NCI-H2227 (cell line): ENCODE results near the gene PPP1R12B.
A peak's percentile ranks its signal among the peaks of the same experiment; 100 is the strongest.
"Not testable (repeated sequence)": the region's sequence is repeated elsewhere in the genome, so short reads cannot be mapped to it uniquely, and the experiment has no call there.

Experiments
- DNase-seq: peaks from one replicate; lab custom pipeline; 2025; ENCODE audit not compliant: unreplicated experiment; lab: John Stamatoyannopoulos, UW

PPP1R12B gene

DNA sequence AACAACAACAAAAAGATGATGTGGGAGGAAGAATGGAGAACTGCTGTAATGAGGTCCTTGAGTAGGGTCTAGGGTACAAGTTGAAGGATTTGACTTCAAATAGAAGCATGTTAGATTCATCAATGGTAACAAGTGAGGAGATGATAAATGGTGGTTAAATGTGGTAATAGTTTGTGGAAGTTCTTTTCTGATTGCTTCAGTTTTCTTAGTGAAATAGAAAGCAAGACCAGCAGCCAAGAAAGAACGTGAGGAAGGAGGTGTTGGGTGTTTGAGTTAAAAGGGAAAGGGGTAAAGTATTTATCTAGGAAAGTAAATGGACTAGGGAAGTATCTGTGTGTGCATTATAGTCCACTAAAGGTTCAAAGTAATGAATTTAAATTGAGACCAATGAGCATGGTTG is 177.6 kb downstream of the PPP1R12B start:
- DNase-seq, result not testable (repeated sequence)

DNA sequence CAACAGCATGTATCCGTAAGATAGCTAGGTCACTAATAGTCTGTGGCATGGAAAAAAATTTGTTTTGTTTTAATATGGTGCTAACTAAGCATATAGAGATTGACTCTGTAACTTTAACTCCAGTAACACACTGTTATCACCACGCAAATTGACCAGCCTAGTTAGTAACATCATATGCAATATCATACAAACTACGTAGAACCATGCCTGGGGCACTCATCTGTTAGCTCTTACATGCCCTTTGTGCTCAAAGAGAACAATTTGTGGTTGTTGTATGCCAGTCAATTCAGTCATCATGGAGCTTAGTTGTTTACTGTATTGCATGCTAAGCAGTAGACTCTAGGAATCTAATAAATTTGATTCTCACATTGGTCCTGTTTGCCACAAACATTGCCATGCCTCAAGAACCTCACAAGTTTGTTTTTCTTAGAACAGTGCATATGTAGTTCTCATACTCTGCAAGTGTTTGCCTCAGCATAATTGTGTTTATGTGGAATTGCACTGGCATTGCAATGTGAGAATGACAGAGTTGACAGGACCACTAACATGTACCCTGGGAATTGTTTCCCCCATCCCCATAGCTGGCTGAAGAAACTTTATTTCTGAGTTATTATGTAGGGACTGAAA is 179.7 kb downstream of the PPP1R12B start:
- DNase-seq, result not testable (repeated sequence)

DNA sequence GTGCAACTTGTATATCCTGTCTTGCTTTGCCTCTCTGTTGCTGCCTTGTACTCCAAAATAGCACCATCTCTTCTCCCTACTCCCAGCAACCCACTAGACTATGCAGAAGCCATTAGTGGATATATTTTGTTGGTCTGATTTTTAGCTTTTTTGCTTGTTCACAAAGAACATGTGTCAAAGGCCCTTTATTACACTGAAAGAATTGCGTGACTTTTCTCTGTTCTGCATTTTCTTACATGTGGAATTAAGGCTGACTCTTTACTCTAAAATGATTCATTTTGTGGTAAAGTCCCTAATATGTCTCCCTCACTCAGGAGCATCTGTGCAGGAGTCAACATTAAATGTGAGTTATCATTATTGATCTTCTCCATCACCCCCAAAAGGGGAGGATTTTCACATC is 182.2 kb downstream of the PPP1R12B start:
- DNase-seq, result not testable (repeated sequence)

GRCh38 chr1:202531472-202531811 is 182.9 kb downstream of the PPP1R12B start:
- no peak for DNase-seq

- DNase-seq, result not testable (repeated sequence)
Measured at GRCh38 chr1:202531812-202532616, 183.5 kb downstream of the PPP1R12B start.

DNA sequence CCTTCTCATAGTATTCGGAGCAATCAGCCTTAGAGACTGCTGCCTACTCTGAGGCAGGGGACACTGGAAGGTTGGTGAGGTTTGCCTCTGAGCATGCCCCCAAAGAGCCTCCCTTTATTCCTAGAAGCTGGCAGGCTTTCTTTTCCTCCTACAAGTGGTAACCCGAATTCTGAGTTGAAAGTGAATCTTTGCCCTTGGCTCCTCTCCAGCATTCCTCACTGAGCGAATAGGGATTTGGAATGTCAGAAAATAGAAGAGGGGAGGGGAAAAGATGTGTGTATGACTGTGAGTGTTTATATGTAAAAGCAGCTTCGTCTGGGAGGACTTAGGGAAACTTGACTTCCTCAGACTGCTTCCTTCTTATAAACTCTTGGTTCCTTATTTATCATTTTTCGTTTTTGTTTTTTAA is 190.7 kb downstream of the PPP1R12B start:
- not testable (repeated sequence) for DNase-seq

GRCh38 chr1:202539583-202539982 is 191.1 kb downstream of the PPP1R12B start:
- not testable (repeated sequence) for DNase-seq

DNA sequence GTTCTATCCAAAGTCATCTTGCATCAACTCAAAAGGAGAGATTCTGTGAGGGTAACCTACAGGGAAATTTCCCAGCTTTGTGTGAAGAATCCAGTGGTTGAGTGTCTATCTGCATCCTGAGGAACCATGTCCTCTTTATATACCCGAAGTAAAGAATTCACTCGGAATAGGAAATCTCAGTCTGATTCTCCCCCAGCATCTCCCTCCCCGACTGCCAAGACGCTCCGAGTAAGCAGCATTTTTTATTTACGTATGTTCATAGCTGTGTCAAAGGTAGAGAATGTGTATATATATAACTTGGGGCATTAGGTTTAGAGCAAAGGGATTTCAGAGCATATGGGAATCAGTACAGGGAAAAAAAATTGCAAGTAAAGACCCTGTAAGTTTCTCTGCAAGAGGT is 191.5 kb downstream of the PPP1R12B start:
- no peak for DNase-seq

- DNase-seq, result no peak
Measured at GRCh38 chr1:202540448-202540847, 191.9 kb downstream of the PPP1R12B start.

GRCh38 chr1:202540858-202541257 is 192.4 kb downstream of the PPP1R12B start:
- DNase-seq, result not testable (repeated sequence)

GRCh38 chr1:202542415-202542814 is 193.9 kb downstream of the PPP1R12B start:
- peak; percentile 14 for DNase-seq

DNA sequence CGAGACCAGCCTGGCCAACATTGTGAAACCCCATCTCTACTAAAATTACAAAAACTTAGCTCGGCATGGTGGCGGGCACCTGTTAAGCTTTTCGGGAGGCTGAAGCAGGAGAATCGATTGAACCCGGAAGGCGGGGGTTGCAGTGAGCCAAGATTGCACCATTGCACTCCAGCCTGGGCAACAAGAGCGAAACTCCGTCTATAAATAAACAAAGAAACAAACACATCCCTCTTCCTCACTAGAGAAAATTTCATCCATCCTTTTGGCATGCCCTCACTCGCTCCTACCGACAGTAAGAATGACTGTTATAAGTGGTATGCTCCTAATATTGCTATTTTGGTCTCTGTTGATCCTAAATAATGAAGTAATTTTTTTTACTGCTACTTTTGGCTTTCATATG is 195.0 kb downstream of the PPP1R12B start:
- DNase-seq, result not testable (repeated sequence)

GRCh38 chr1:202544766-202545449 is 196.4 kb downstream of the PPP1R12B start:
- not testable (repeated sequence) for DNase-seq

GRCh38 chr1:202545647-202546303 is 197.3 kb downstream of the PPP1R12B start:
- DNase-seq, result not testable (repeated sequence)

DNA sequence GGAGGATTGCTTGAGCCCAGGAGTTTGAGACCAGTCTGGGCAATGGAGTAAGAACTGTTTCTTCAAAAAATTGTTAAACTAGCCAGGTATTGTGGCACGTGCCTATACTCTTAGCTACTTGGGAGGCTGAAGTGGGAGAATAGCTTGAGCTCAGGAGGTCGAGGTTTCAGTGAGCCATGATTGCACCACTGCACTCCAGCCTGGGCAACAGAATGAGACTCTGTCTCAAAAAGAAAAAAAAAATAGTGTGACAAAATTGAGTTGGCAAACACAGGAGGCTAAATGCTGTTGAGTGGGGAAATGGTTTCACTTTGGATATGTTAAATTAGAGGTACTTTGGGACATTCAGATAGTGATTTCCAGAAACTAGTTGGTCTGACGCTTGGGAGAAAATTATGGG is 197.9 kb downstream of the PPP1R12B start:
- not testable (repeated sequence) for DNase-seq

GRCh38 chr1:202546796-202547195 is 198.3 kb downstream of the PPP1R12B start:
- not testable (repeated sequence) for DNase-seq

DNA sequence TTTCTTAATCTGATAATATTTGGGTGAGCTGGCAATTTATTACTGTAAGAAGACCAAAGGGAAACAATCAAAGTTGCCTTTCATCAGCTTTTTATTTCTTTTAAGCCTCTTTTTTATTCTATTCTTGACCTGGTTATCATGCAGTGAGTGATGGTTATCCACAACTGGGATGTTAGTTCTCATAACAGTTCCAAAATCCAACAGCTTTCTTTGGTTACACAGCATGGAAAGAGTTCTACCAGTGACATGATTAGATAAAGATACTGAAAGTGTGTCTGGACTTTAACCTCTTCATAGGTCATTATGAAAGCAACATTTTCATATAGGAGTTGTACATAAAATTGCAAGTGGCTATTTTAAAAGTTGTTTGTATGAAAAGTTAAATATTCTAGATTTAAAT is 198.7 kb downstream of the PPP1R12B start:
- DNase-seq, result no peak

- not testable (repeated sequence) for DNase-seq
Measured at GRCh38 chr1:202550088-202550487, 201.6 kb downstream of the PPP1R12B start.

DNA sequence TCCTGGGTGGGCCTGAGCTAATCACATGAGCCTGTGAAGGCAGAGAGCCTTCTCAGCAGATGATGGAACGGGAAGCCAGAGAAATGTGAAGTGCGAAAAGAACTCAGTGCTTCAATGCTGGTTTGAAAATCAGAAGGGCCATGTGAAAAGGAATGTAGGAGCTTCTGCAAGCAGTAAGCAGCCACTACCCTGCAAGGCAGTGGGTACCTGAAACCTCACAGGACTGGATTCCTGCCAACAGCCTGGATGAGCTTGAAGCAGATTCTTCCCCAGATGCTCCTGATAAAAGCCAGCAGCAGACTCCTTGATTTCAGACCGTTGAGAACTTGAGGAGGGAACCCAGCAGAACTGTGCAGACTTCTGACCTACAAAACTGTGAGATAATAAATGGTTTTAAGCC is 203.2 kb downstream of the PPP1R12B start:
- DNase-seq, result no peak

- DNase-seq, result not testable (repeated sequence)
Measured at GRCh38 chr1:202552615-202553014, 204.1 kb downstream of the PPP1R12B start.

GRCh38 chr1:202553078-202553477 is 204.6 kb downstream of the PPP1R12B start:
- DNase-seq, result not testable (repeated sequence)
